A673 (cell line): Measurements from ENCODE around the gene PLPP1.

Source experiments
- CTCF ChIP-seq: fragments of 300-800, 200-600 bp; sonication (generic); conservative IDR thresholded peaks from 2 replicates; pipeline ENCODE4 v1.5.1; 2017; ENCODE audit warnings: low read depth, mild to moderate bottlenecking, antibody characterized with exemption, low read length, moderate library complexity, mixed read lengths
- EZH2 ChIP-seq: fragments of 200-600 bp; sonication (generic); IDR thresholded peaks from 2 replicates; pipeline ENCODE4 v1.6.1; 2017; ENCODE audit warnings: borderline replicate concordance, low read depth, mild to moderate bottlenecking, mixed read lengths, antibody characterized with exemption, low read length; ENCODE audit not compliant: poor library complexity, severe bottlenecking

GRCh38 chr5:55570570-55570969 lies 35.8 kb upstream of the PLPP1 start:
- no peak for TF ChIP-seq CTCF
- no peak for TF ChIP-seq EZH2
